ENCODE data around the gene KDM2B. TPM values are rescaled to one million over a fixed set of nuclear protein-coding genes. Genes with fewer than 3 reads are reported as not detected.
A peak's percentile ranks its signal among the peaks of the same experiment; 100 is the strongest.

KDM2B gene
- total RNA-seq, 2 donors from 2014 or later = 18.1 to 39.3 TPM

- H3K36me3 ChIP-seq = no peaks in the 10 kb centered on the region
- peak; percentile 97 for DNase-seq (ENCODE audit: low spot score)
- intact Hi-C loops (cut with DNase I) = loop anchor here (2.0 to 5.0 kb wide), 4 partner anchors 45 to 124 kb away; partner anchors contain the start of gene KDM2B
- H3K9me3 ChIP-seq = no peaks in the 10 kb centered on the region
- under 1% methylated on average over 38 of the region's 92 CpGs for WGBS
- peak within 1 kb of the TSS; percentile 86 to 87 for H3K27ac ChIP-seq
- H3K4me1 ChIP-seq (replicated peaks) = no peaks in the 10 kb centered on the region
- TF ChIP-seq POLR2A (IDR thresholded peaks at IDR 0.05) (peak; percentile 66), POLR2AphosphoS5 (IDR thresholded peaks at IDR 0.05) (peak; percentile 82)
- TF ChIP-seq, protein P1, sequence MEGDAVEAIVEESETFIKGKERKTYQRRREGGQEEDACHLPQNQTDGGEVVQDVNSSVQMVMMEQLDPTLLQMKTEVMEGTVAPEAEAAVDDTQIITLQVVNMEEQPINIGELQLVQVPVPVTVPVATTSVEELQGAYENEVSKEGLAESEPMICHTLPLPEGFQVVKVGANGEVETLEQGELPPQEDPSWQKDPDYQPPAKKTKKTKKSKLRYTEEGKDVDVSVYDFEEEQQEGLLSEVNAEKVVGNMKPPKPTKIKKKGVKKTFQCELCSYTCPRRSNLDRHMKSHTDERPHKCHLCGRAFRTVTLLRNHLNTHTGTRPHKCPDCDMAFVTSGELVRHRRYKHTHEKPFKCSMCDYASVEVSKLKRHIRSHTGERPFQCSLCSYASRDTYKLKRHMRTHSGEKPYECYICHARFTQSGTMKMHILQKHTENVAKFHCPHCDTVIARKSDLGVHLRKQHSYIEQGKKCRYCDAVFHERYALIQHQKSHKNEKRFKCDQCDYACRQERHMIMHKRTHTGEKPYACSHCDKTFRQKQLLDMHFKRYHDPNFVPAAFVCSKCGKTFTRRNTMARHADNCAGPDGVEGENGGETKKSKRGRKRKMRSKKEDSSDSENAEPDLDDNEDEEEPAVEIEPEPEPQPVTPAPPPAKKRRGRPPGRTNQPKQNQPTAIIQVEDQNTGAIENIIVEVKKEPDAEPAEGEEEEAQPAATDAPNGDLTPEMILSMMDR (IDR thresholded peaks at IDR 0.05) = peak in 2 of 4 experiments; percentile 21 to 51
- peak within 1 kb of the TSS; percentile 53 to 66 for H3K4me3 ChIP-seq
- no peaks in the 10 kb centered on the region for H3K27me3 ChIP-seq (replicated peaks; ENCODE audit: insufficient read depth)
Measured at GRCh38 chr12:121626087-121626852, 45.4 kb upstream of the KDM2B start, which contains the start of gene ORAI1. Gene ORAI1, plus strand, starts transcription at chr12:121626530.

GRCh38 chr12:121620333-121620891 lies 39.6 kb upstream of the KDM2B start:
- no peaks in the 10 kb centered on the region for H3K4me1 ChIP-seq (replicated peaks)
- no peaks in the 10 kb centered on the region for H3K27me3 ChIP-seq (replicated peaks; ENCODE audit: insufficient read depth)
- WGBS = 89% methylated on average over 8 of the region's 8 CpGs
- DNase-seq (ENCODE audit: low spot score) = no peak
- H3K4me3 ChIP-seq = no peak overlapping the region
- no peaks in the 10 kb centered on the region for H3K36me3 ChIP-seq
- intact Hi-C loops (cut with DNase I) = no loop called here
- H3K27ac ChIP-seq = no peak overlapping the region
- TF ChIP-seq POLR2AphosphoS5 (IDR thresholded peaks at IDR 0.05) = no peak
- TF ChIP-seq, protein P1 (IDR thresholded peaks at IDR 0.05) = no peak
- TF ChIP-seq POLR2A (IDR thresholded peaks at IDR 0.05) = no peak
- no peaks in the 10 kb centered on the region for H3K9me3 ChIP-seq

DNA sequence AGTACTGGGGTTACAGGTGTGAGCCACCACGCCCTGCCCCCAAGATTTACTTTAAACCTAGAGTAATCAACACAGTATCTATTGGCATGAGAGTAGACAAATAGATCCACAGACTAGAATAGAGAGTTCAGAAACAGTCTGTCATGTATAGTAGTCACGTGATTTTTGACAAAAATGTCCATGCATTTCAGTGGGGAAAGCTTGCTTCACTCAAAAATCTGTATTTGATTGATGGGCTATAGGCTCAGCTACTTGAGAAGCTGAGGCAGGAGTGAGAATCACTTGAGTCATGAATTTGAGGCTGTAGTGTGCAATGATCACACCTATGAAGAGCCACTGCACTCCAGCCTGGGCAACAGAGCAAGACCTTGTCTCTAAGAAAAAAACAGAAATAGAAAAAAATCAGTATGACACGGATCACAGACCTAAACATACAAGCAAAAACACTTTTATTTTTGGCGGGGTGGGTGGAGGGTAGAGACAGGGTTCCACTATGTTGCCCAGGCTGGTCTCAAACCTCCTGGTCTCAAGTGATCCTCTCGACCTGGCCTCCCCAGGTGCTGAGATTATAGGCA lies 37.9 kb upstream of the KDM2B start:
- intact Hi-C loops (cut with DNase I) = no loop called here
- no peaks in the 10 kb centered on the region for H3K27me3 ChIP-seq (replicated peaks; ENCODE audit: insufficient read depth)
- WGBS = 85% methylated on average over 5 of the region's 5 CpGs

DNA sequence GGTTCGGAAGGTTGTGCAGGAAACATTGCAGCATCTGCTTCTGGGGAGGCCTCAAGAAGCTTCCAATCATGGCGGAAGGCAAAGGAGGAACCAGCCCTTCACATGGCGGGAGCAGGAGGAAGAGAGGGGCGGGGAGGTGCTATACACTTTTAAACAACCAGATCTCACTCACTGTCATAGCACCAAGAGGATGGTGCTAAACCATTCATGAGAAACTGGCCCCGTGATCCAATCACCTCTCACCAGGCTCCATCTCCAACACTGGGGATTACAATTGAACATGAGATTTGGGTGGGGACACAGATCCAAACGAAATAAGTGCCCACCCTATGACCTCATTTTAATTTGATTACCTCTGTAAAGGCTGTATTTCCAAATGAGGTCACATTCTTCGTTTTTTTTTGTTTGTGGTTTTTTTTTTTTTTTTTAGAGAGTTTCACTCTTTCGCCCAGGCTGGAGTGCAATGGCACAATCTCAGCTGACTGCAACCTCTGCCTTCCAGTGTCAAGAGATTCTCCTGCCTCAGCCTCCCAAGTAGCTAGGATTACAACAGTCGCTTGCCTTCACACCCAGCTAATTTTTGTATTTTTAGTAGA lies 34.1 kb upstream of the KDM2B start:
- no peak for DNase-seq (ENCODE audit: low spot score)
- H3K36me3 ChIP-seq = no peaks in the 10 kb centered on the region
- H3K9me3 ChIP-seq = no peaks in the 10 kb centered on the region
- WGBS = 82% methylated on average over 9 of the region's 9 CpGs
- no peaks in the 10 kb centered on the region for H3K4me1 ChIP-seq (replicated peaks)
- intact Hi-C loops (cut with DNase I) = no loop called here
- no peak overlapping the region for H3K4me3 ChIP-seq
- no peak for TF ChIP-seq POLR2AphosphoS5 (IDR thresholded peaks at IDR 0.05)
- H3K27ac ChIP-seq = no peak overlapping the region
- no peaks in the 10 kb centered on the region for H3K27me3 ChIP-seq (replicated peaks; ENCODE audit: insufficient read depth)

More for the DNA sequence above, 37.9 kb upstream of the KDM2B start:
- DNase-seq (ENCODE audit: low spot score) = no peak
- Histone ChIP-seq H3K27ac (no peak overlapping the region), H3K9me3 (no peaks in the 10 kb centered on the region), H3K4me3 (no peak overlapping the region), H3K36me3 (no peaks in the 10 kb centered on the region), H3K4me1 (replicated peaks) (no peaks in the 10 kb centered on the region)
- TF ChIP-seq POLR2A (IDR thresholded peaks at IDR 0.05) = no peak
- no peak for TF ChIP-seq POLR2AphosphoS5 (IDR thresholded peaks at IDR 0.05)
- TF ChIP-seq, protein P1 (IDR thresholded peaks at IDR 0.05) = no peak

DNA sequence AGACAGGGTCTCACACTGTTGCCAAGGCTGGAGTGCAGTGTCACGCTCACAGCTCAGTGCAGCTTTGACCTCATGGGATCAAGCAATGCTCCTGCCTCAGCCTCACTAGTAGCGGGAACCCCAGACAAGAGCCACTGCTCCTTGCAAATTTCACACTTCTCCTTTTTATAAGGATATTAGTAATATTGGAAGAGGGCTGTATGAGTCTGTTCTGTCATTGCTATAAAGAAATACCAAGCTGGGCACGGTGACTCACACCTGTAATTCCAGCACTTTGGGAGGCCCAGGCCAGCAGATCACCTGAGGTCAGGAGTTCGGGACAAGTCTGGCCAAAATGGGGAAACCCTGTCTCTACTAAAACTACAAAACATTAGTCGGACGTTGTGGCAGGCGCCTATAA lies 32.6 kb upstream of the KDM2B start:
- intact Hi-C loops (cut with DNase I) = no loop called here
- no peaks in the 10 kb centered on the region for H3K27me3 ChIP-seq (replicated peaks; ENCODE audit: insufficient read depth)
- no peak overlapping the region for H3K4me3 ChIP-seq
- WGBS = 96% methylated on average over 7 of the region's 7 CpGs
- no peaks in the 10 kb centered on the region for H3K36me3 ChIP-seq
- no peak for DNase-seq (ENCODE audit: low spot score)
- H3K27ac ChIP-seq = no peak overlapping the region
- TF ChIP-seq, protein P1 (IDR thresholded peaks at IDR 0.05) = no peak
- no peak for TF ChIP-seq POLR2AphosphoS5 (IDR thresholded peaks at IDR 0.05)
- no peak for TF ChIP-seq POLR2A (IDR thresholded peaks at IDR 0.05)
- H3K9me3 ChIP-seq = no peaks in the 10 kb centered on the region
- no peaks in the 10 kb centered on the region for H3K4me1 ChIP-seq (replicated peaks)

Measured in prostate gland (tissue), 2 donors.